Effector memory CD4-positive, alpha-beta T cell (primary cell): ENCODE measurements around the gene SRCIN1.
"Not testable (repeated sequence)": the region's sequence is repeated elsewhere in the genome, so short reads cannot be mapped to it uniquely, and the experiment has no call there.

Experiments
- DNase-seq, 3 donors: peaks; one replicate each; pipeline ENCODE4 v3.0.0-alpha.2; 2020
- H3K27ac ChIP-seq: 2 replicates; pipeline ENCODE4 v1.7.0; 2013; ENCODE audit warnings: mild to moderate bottlenecking, low read length, moderate library complexity; ENCODE audit not compliant: insufficient read depth, poor library complexity, severe bottlenecking
- H3K27me3 ChIP-seq: replicated peaks from 2 replicates; pipeline ENCODE4 v1.7.0; 2013; ENCODE audit warnings: mild to moderate bottlenecking, low read length; ENCODE audit not compliant: insufficient read depth, control insufficient read depth, poor library complexity, severe bottlenecking
- H3K36me3 ChIP-seq: 2 replicates; pipeline ENCODE4 v1.7.0; 2013; ENCODE audit warnings: mild to moderate bottlenecking, low read length, moderate library complexity; ENCODE audit not compliant: control insufficient read depth, insufficient read depth
- H3K4me1 ChIP-seq: 2 replicates; pipeline ENCODE4 v1.7.0; 2013; ENCODE audit warnings: low read length, mild to moderate bottlenecking; ENCODE audit not compliant: control insufficient read depth, insufficient read depth, poor library complexity, severe bottlenecking
- H3K4me3 ChIP-seq: 2 replicates; pipeline ENCODE4 v1.7.0; 2013; ENCODE audit warnings: low read length, low read depth, mild to moderate bottlenecking; ENCODE audit not compliant: insufficient read depth, poor library complexity, severe bottlenecking
- H3K9me3 ChIP-seq: 2 replicates; pipeline ENCODE4 v1.7.0; 2013; ENCODE audit warnings: mild to moderate bottlenecking, low read length, moderate library complexity; ENCODE audit not compliant: control insufficient read depth

Gene SRCIN1

DNA sequence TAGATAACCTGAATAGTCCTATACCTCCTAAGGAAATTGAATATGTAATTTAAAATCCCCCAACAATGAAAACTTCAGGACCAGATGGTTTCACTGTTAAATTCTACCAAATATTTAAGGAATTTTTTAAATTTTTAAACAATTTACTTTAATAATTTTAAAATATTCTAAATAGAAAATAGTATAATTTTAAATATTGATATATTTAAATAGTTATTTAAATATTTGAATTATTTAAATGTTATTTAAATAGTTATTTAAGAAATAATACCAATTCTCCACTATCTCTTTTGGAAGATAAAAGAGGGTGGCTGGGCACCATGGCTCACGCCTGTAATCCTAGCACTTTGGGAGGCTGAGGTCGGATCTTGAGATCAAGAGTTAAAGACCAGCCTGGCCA, 104.0 kb downstream of the SRCIN1 start:
- H3K27me3 ChIP-seq, H3K9me3 ChIP-seq, H3K36me3 ChIP-seq, DNase-seq, H3K4me3 ChIP-seq, H3K4me1 ChIP-seq, H3K27ac ChIP-seq: not testable (repeated sequence)

GRCh38 chr17:38499230-38499629, 106.5 kb downstream of the SRCIN1 start:
- not testable (repeated sequence) for H3K27ac ChIP-seq, DNase-seq, H3K36me3 ChIP-seq, H3K4me3 ChIP-seq, H3K4me1 ChIP-seq, H3K27me3 ChIP-seq, H3K9me3 ChIP-seq

GRCh38 chr17:38498353-38498752, 107.4 kb downstream of the SRCIN1 start:
- Histone ChIP-seq H3K36me3 (no peaks in the 10 kb centered on the region), H3K9me3 (no peaks in the 10 kb centered on the region), H3K4me1 (no peaks in the 10 kb centered on the region), H3K4me3 (no peak overlapping the region), H3K27ac (no peak overlapping the region), H3K27me3 (no peaks in the 10 kb centered on the region)
- DNase-seq: no peak

GRCh38 chr17:38497656-38498055, 108.1 kb downstream of the SRCIN1 start:
- not testable (repeated sequence) for H3K27ac ChIP-seq, DNase-seq, H3K4me3 ChIP-seq, H3K27me3 ChIP-seq, H3K9me3 ChIP-seq, H3K36me3 ChIP-seq, H3K4me1 ChIP-seq

DNA sequence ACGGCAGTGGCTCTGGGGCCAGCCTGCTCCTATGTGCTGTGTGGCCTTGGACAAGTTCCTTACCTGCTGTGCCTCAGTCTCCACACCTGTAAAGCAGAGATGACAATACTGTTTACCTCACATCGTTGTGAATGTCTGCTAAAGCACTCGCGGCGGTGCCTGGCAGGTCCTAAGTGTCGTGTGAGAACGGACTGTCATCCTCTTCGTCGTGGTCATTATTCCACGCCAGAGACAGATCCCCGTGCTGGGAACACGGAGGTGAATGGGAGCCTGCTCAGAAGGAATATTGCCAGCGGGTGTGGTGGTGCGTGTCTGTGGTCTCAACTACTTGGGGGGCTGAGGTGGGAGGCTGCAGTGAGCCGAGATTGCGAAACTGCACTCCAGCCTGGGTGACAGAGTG, 111.6 kb downstream of the SRCIN1 start:
- not testable (repeated sequence) for H3K27ac ChIP-seq, DNase-seq, H3K4me3 ChIP-seq, H3K9me3 ChIP-seq, H3K27me3 ChIP-seq, H3K4me1 ChIP-seq, H3K36me3 ChIP-seq

DNA sequence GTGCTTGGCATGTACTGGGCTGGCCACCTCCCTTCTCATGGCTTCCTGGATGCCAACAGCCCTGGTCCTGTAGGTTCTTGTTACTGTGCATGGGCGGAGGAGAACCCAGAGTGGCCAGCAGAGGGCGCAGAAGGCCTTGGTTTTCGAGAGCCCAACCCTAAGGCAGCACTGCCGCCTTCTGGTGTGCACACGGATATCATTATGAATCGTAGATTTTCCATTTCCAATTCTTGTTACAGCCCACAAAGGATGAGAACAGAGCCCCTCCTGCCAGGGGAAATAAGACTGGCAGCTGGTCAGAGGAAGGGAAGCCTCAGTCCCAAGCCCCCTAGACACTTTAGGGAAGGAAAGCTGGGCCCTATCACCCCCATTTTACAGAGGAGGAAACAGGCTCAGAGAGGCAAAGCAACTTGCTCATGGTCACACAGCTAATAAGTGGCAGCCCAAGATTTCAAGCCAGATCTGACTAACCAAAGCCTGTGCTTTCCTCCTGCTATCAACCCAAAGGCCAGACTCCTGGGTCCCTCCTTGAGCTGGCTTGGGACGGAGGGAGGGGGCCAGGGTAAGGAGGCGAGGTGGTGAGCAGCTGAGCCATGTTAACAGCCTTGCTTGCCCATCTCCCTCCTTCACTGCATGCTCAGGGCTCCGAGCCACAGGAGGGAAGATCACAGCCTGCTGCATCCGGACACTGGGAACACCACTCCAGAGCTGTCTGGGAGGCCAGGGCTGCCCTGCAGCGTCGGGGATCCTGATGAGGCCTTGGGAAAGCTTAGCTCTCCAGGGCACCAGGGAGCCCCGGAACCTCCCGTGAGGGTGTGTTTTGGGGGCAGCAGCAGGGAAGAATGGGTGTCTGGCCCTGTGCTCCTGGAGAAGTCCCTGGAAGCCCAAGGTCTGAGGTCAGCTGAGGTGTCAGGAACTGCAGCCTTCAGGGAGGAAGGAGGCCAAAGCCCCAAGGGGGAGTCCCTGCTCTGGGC, 113.4 kb downstream of the SRCIN1 start:
- H3K9me3 ChIP-seq, H3K27me3 ChIP-seq, H3K4me1 ChIP-seq, H3K36me3 ChIP-seq, H3K27ac ChIP-seq, H3K4me3 ChIP-seq: not testable (repeated sequence)
- DNase-seq: peak; percentile 71 to 79 (median 73)

GRCh38 chr17:38491346-38492066, 114.2 kb downstream of the SRCIN1 start:
- H3K27ac ChIP-seq, H3K36me3 ChIP-seq, DNase-seq, H3K4me1 ChIP-seq, H3K9me3 ChIP-seq, H3K4me3 ChIP-seq, H3K27me3 ChIP-seq: not testable (repeated sequence)

DNA sequence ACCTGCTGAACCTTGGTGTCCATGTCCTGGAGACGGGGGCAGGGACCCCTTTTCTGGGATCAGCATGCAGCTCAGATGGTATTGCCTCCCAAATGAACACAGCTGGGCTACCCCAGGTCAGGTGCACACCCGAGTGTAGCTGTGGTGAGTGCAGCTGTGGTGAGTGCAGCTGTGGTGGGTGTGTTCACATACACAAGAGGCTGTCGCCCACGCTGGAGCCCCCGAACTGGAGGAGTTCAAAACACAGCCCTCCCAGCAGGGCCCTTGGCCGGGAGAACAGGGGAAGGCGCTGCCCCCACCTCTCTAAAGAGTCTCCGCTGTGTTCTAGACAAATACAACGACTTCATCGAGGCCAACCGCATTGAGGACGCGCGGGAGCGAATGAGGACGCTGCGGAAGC, 116.0 kb downstream of the SRCIN1 start:
- H3K36me3 ChIP-seq, DNase-seq, H3K4me3 ChIP-seq, H3K9me3 ChIP-seq, H3K27me3 ChIP-seq, H3K27ac ChIP-seq, H3K4me1 ChIP-seq: not testable (repeated sequence)

- not testable (repeated sequence) for H3K4me1 ChIP-seq, H3K36me3 ChIP-seq, H3K27me3 ChIP-seq, H3K9me3 ChIP-seq, H3K4me3 ChIP-seq, H3K27ac ChIP-seq
- DNase-seq: peak; percentile 8 to 11 (median 8)
Observed at GRCh38 chr17:38485681-38486298, 120.0 kb downstream of the SRCIN1 start.

DNA sequence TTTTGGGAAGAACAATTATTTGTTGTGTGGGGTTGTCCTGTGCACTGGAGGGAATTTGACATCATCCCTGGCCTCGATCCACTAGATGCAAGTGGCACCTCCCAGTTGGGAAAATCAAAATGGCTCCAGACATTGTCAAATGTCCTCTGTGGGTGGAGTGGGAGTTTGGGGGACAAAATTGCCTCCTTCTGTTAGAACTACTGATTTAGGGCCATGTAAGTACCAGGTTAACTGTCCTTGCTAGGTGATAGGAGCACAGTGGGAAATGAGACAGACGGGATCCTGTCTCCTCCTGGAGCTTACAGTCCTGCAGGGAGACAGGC, 120.6 kb downstream of the SRCIN1 start:
- Histone ChIP-seq H3K36me3 (no peaks in the 10 kb centered on the region), H3K4me3 (no peak overlapping the region), H3K27ac (no peak overlapping the region), H3K4me1 (no peaks in the 10 kb centered on the region), H3K9me3 (no peaks in the 10 kb centered on the region), H3K27me3 (no peaks in the 10 kb centered on the region)
- DNase-seq: no peak
